ENCODE data around the gene UCN3.
"Not testable (repeated sequence)": the region's sequence is repeated elsewhere in the genome, so short reads cannot be mapped to it uniquely, and the experiment has no call there.

UCN3 gene

DNA sequence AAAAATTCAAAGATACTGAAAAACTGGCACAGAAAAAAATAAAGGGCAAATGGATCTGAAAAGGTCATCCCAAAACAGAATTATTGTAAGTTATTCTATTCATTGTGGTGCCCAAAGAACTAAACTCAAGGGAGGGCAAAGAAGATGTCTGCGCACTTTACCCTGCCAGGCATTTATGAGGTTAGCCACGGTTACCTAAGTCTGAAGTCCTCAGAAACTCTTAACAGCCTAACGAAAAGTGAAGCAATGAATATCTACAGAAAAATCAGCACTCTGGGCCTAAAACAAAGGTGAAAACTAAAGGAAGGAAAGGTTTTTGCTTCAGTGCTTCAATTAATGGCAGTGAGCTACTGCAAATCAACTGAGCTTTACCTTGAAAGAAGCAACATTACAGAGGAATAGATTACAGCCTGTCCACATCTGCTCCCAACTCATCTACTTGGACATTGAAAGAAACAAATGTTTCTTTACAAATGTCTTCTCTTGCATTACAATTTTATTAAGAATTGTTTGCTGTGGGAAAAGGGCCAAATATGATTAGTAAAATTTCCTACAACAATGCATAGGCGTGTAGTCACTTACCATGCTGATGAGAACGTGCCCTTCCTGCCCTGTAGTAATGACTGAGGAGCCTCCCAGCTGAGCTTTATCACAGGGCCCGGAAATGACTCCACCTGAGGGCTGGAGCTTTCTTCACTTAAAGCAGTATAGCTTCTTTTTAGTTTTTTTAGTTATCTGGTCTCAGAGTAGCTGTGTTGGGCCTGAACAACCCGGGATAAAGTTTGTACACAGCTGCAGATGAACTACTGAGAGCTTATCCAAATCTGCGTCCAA, 39.7 kb downstream of the UCN3 start, which contains the start of gene TUBAL3:
Gene TUBAL3, minus strand, starts transcription at position 621 of the 834 bp plus-strand sequence. Its CDS starts 36 bp downstream, at position 585.
- DNase-seq = no peak

DNA sequence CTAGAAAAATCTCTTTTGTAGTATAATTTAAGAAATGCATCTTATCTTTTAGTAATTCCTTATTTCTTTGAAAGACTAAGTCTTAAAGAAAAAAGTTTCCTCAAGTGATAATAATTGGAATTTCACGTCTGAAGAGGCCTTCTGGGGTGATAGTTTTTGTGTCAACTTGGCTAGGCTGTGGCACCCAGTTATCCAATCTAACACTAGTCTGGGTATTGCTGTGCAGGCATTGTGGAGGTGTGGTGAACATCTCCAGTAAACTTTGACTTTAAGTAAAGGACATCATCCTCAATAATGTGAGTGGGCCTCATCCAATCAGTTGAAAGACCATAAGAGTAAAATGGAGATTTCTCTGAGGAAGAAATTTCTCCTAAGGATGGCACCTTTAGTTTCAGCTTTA, 42.2 kb downstream of the UCN3 start:
- no peak for DNase-seq

DNA sequence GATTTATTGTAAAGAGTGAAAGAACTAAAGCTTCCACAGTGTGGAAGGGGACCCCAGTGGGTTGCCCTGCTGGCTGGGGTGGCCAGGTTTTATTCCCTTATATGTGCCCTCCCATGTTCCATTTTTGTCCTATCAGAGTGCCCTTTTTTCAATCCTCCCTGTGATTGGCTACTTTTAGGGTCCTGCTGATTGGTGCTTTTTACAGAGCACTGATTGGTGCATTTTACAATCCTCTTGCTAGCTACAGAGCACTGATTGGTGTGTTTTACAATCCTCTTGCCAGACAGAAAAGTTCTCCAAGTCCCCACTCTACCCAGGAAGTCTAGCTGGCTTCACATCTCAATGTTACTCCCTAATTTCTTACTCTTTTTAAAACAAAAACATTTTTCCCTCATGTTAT, 46.0 kb downstream of the UCN3 start:
- not testable (repeated sequence) for DNase-seq

DNA sequence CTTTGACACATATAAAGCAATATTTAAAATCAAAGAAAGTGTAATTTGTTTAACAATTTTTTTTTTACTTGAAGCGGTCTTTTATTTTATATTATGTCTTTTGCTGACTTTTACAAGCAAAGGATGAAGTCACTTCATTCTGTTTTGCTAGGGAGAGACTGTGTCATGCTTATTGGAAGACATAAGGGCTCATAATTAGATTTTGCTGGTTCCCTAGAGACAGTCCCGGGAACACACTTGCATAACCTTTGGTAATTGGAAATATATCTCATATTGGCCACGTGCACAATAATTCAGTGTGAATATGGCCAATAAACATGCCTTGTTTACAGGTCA, 47.1 kb downstream of the UCN3 start:
- DNase-seq = no peak

DNA sequence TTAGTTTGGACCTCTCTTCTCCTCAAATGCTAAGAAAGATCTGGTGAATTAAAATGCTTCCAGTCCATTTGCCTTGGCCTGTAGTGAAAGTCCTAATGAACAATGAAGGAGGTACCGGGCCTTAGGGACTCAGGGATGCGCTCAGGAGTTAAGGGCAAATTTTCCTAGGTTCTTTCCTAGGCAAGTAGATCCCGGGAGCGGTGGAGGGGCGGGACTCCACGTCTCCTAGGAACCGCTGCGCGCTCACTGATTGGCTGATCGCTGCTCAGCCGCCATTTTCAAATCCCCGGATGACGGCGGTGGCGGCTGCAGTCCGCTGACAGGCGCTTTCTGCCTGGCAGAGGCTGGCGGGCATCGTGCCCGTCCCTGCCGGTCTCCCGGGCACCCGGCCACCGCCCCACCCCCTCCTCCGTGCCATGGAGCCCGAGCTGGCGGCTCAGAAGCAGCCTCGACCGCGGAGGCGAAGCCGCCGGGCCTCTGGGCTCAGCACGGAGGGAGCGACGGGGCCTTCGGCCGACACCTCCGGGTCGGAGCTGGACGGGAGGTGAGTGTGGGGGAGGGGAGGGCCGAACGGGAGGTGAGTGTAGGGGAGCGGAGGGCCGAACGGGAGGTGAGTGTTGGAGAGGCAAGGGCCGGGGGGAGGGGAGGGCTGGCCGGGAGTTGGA, 47.6 kb downstream of the UCN3 start, which contains the start of gene NET1:
Gene NET1, plus strand, starts transcription at position 281 of the 665 bp plus-strand sequence. Its CDS starts 136 bp downstream, at position 417.
- DNase-seq = peak; percentile 50 to 95 (median 89)

DNA sequence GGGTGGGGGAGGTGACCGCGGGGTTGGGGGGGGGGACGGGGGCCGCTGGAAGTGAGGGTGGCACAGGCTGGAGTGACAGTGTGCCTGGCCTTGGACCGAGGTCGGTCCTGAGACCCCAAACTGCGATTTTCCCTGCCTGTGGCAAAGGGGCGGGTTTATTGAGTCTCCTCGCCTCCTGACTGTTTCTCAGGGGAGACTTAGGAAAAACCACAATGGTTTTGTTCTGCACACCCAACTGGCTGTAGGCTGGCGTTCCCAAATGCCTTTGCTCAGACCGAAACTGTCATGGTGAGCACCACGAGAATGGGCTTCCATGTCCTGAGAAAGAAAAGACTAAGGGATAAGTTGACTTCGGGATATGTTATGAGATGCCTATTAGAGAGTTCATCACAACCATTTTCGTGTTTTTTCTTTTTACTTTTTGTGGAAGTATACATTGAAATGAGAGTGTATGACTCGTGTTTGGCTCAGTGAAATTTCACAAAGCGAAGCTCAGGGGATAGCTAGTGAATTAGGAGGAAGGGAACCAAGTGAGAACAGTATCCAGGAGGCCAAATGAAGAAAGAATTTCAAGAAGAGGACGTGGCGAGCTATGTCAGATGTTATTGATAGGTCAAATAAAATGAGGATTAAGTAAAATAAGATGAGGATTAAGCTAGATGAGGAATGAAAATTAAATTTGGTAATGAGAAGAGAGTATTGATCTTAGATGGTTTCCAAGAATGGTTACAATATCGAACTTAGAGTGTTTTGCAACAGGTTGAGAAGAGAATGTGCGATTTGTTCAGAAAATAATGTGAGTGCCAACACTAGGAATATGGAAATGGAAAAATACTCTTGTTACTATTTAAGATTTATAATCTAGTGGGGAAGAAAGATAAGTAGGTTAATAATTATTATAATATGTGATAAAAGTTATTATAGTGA, 48.5 kb downstream of the UCN3 start:
- peak in 9 of 58 donors; percentile 12 to 46 (median 33) for DNase-seq

DNA sequence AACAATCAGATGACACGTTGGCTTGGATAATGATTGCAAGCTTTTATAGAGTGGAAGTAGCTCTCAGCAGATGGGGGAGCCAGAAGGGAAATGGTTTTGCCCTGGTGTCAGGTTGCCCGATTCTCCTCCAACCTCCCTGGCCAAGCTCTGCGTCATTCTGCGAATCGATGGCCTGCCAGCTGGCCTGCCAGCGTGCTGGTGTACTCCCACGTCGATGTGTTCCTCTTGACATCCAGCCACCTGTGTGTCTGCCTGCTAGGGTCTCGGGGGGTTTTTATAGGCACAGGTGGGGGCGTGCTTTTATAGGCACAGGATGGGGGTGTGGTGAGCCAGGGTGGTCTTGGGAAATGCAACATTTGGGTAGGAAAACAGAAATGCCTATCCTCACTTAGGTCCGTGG, 52.2 kb downstream of the UCN3 start:
- DNase-seq = no peak

DNA sequence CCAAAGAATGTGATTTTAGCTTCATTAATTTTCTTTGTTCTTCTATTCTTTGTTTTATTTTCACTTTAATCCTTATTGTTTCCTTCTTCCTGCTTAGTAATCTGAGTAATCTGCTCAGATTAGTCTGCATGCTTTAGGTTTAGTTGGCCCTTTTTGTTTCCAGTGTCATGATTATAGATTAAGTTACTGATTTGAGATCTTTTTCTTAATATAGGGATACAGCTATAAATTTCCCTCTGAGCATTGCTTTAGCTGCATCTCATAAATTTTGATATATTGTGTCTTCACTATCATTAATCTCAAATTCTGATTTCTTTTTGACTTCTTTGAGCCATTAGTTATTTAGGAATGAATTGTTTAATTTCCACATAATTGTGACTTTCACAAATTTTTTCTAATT, 53.8 kb downstream of the UCN3 start:
- no peak for DNase-seq

DNA sequence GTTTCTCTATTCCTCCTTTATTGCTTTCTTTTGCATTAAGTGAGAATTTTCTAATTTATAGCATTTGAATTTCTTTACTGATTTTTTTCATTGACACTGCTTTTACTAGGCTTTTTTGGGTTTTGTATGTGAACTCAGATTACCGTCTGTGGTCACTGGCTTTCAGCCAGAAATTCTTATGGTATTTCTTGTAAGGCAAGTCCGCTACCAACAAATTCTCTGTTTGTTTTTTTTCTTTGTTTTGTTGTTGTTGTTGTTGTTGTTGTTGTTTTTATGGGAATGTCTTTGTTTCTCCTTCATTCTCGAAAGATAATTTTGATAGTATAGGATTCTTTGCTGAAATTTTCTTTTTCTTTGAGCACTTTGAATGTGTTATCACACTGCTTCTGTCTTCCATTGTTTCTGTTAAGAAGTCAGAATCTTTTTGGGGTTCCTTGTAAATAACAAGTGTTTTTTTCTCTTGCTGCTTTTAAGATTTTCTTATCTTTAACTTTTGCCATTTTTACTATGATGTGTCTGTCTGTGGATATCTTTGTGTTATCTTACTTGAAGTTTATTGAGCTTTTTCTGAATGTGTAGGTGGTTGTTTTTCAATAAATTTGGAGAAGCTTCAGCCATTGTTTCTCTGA, 54.8 kb downstream of the UCN3 start:
- no peak for DNase-seq

DNA sequence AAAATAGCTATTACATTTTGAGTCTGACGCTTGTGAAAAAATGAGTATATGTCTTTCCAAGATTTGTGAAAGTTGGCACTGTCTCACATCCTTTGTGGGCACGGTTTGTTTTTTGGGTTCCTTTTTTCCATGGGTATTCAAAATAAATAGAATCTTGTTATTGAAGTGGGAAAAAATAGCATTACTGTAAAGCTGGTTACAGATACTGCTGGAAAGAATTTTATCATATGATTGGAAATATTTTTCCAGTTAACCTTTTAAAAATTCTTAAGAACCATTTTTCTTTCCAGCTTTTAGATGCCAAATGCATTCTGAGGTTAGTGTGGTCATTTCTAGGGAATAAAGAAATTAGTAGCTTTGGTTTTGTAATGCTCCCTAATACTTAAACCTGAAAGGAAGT, 59.0 kb downstream of the UCN3 start:
- DNase-seq = no peak
